T-helper 17 cell (primary cell): ENCODE measurements around the gene RAB18. TPM values are rescaled to one million over a fixed set of nuclear protein-coding genes. Genes with fewer than 3 reads are reported as not detected.
"Not testable (repeated sequence)": the region's sequence is repeated elsewhere in the genome, so short reads cannot be mapped to it uniquely, and the experiment has no call there.

Experiments used
- ATAC-seq: fragments of 150-1000 bp; cut with Tn5 transposase; 2 replicates; pipeline ENCODE4 v1.10.0; 2021; ENCODE audit warnings: mild to moderate bottlenecking, moderate library complexity
- DNase-seq, 3 donors: peaks; one replicate each; pipeline versions ENCODE4 v3.0.0 to v3.0.0-alpha.2; 2020 to 2021
- H3K9me3 ChIP-seq: one replicate; pipeline ENCODE4 v1.7.0; 2013; ENCODE audit warnings: low read length, mild to moderate bottlenecking; ENCODE audit not compliant: control insufficient read depth, poor library complexity, severe bottlenecking
- H3K27ac Mint-ChIP-seq: one replicate; pipeline ENCODE4 v1.8.0; 2022; ENCODE audit warnings: mild to moderate bottlenecking, moderate library complexity, mixed read lengths
- H3K27me3 Mint-ChIP-seq: one replicate; pipeline ENCODE4 v1.8.0; 2022; ENCODE audit warnings: mixed read lengths
- H3K36me3 Mint-ChIP-seq: one replicate; pipeline ENCODE4 v1.8.0; 2022; ENCODE audit warnings: low read depth, mixed read lengths
- H3K4me1 Mint-ChIP-seq: one replicate; pipeline ENCODE4 v1.8.0; 2022; ENCODE audit warnings: mild to moderate bottlenecking, mixed read lengths
- H3K4me3 Mint-ChIP-seq: one replicate; pipeline ENCODE4 v1.8.0; 2022; ENCODE audit warnings: mild to moderate bottlenecking, moderate library complexity, mixed read lengths
- total RNA-seq, 4 donors: library from RNA in 2 of 4; stranded (reverse) in 2 of 4; gene quantifications; one replicate each; pipeline ENCODE4 v1.2.3 and lab custom pipeline; 2022 to 2026

The RAB18 gene
- total RNA-seq (100 to 1,000 TPM; 101 to 112 TPM), total RNA-seq (lab: John Stamatoyannopoulos, UW) (73.9 to 91.0 reads per million in 2 donors)

- H3K27me3 Mint-ChIP-seq, result no peaks in the 10 kb centered on the region
- peak; percentile 95 for ATAC-seq
- peak within 1 kb of the TSS; percentile 98 for H3K4me3 Mint-ChIP-seq
- peaks cover 2% of the 10 kb centered on the region for H3K36me3 Mint-ChIP-seq
- peak within 1 kb of the TSS; percentile 97 for H3K27ac Mint-ChIP-seq
- no peaks in the 10 kb centered on the region for H3K9me3 ChIP-seq
- H3K4me1 Mint-ChIP-seq, result peaks cover 40% of the 10 kb centered on the region
- DNase-seq, result peak; percentile 95 to 99 (median 96)
These were observed at the start of gene RAB18 for GRCh38 chr10:27504007-27504807. Gene RAB18, plus strand, starts transcription at chr10:27504304. Its CDS starts 66 bp downstream, at chr10:27504370.

DNA sequence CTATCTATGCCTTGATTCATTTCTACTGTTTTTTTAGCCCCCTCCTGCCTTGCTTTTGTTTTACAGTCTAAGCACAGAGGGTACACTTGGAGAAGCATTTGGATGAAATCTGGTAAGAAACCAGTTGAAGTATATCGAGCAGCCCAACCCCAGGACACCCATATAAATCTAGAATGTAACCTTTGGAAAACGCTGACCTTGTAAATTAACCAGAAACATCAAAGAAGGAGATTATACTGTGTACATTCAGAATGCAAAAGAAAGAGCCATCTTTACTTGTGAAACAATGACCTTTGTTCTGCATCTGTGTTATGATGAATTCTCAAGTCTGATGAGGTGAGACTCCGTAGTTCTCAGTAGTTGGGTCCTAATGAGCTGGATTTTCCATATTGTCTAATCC lies 49.3 kb upstream of the RAB18 start:
- DNase-seq, result no peak

DNA sequence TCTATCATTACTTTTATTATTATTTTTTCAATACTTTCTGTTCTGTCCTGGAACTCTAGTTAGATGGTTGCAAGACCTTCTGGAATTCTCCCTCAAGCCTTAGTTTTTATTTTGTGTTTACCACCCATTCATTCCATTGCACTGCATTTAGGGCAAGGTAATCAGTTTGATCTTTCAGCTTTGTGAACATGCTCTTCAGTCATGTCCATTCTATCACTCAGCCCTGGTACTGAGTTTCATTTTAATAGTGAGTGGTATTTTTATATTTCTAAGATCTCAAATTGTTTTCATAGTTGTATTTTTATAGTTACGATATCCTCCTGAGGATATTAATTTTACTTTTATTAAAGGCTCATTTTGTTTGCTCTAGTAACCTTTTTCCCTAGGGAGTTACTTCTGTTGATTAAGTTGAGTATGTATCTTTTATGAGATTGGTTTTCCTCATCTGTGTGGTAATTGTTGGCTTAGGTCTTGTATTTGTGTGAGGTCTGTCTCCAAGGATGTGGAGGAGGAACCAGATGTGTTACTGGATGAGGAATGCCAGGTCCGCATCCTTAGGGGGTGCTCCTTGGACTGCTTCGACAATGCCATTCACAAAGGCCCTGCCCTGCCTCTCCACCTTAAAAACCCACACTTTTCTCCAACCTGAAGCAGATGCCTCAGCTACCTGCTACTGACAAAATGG lies 46.7 kb upstream of the RAB18 start:
- Mint-ChIP-seq H3K4me1 (peaks cover 4% of the 10 kb centered on the region), H3K27me3 (no peaks in the 10 kb centered on the region), H3K4me3 (no peak overlapping the region), H3K27ac (no peak overlapping the region), H3K36me3 (peaks cover 3% of the 10 kb centered on the region)
- ATAC-seq (no peak), DNase-seq (no peak)
- H3K9me3 ChIP-seq, result no peaks in the 10 kb centered on the region

More for the DNA sequence above, 49.3 kb upstream of the RAB18 start:
- Mint-ChIP-seq H3K27me3 (no peaks in the 10 kb centered on the region), H3K4me3 (no peak overlapping the region), H3K36me3 (peaks cover 3% of the 10 kb centered on the region), H3K4me1 (peaks cover 4% of the 10 kb centered on the region), H3K27ac (no peak overlapping the region)
- no peak for ATAC-seq
- no peaks in the 10 kb centered on the region for H3K9me3 ChIP-seq

- Mint-ChIP-seq H3K36me3 (peaks cover 3% of the 10 kb centered on the region), H3K27me3 (no peaks in the 10 kb centered on the region), H3K4me1 (peaks cover 4% of the 10 kb centered on the region), H3K27ac (no peak overlapping the region), H3K4me3 (no peak overlapping the region)
- DNase-seq, result no peak
- ATAC-seq, result no peak
- H3K9me3 ChIP-seq, result no peaks in the 10 kb centered on the region
These were observed 46.1 kb upstream of the RAB18 start for GRCh38 chr10:27457966-27458365.

- H3K4me1 Mint-ChIP-seq, result peaks cover 32% of the 10 kb centered on the region
- ATAC-seq, result no peak
- H3K27me3 Mint-ChIP-seq, result no peaks in the 10 kb centered on the region
- H3K4me3 Mint-ChIP-seq, result no peak overlapping the region
- H3K9me3 ChIP-seq, result no peaks in the 10 kb centered on the region
- H3K36me3 Mint-ChIP-seq, result peaks cover 3% of the 10 kb centered on the region
- no peak overlapping the region for H3K27ac Mint-ChIP-seq
- DNase-seq, result no peak
These were observed 42.8 kb upstream of the RAB18 start for GRCh38 chr10:27461312-27461711.

GRCh38 chr10:27463961-27464360 lies 40.1 kb upstream of the RAB18 start:
- peaks cover 30% of the 10 kb centered on the region for H3K4me1 Mint-ChIP-seq
- no peaks in the 10 kb centered on the region for H3K36me3 Mint-ChIP-seq
- no peaks in the 10 kb centered on the region for H3K27me3 Mint-ChIP-seq
- H3K27ac Mint-ChIP-seq, result peak overlapping the region; percentile 92
- H3K9me3 ChIP-seq, result no peaks in the 10 kb centered on the region
- ATAC-seq (no peak), DNase-seq (no peak)
- H3K4me3 Mint-ChIP-seq, result no peak overlapping the region

GRCh38 chr10:27464993-27465392 lies 39.1 kb upstream of the RAB18 start:
- ATAC-seq (peak; percentile 93), DNase-seq (no peak)
- H3K27ac Mint-ChIP-seq, result peak overlapping the region; percentile 92
- H3K4me3 Mint-ChIP-seq, result peak overlapping the region; percentile 66
- no peaks in the 10 kb centered on the region for H3K36me3 Mint-ChIP-seq
- peaks cover 30% of the 10 kb centered on the region for H3K4me1 Mint-ChIP-seq
- no peaks in the 10 kb centered on the region for H3K27me3 Mint-ChIP-seq
- no peaks in the 10 kb centered on the region for H3K9me3 ChIP-seq

DNA sequence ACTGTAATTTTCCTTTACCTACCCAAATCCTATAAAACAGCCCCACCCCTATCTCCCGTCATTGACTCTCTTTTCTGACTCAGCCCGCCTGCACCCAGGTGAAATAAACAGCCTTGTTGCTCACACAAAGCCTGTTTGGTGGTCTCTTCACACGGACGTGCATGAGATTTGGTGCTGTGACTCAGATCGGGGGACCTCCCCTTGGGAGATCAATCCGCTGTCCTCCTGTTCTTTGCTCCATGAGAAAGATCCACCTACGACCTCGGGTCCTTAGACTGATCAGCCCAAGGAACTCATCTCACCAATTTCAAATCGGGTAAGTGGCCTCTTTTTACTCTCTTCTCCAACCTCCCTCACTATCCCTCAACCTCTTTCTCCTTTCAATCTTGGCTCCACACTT lies 38.5 kb upstream of the RAB18 start:
- not testable (repeated sequence) for H3K27me3 Mint-ChIP-seq, H3K36me3 Mint-ChIP-seq, DNase-seq, ATAC-seq, H3K9me3 ChIP-seq
- Mint-ChIP-seq H3K4me1 (peaks cover 30% of the 10 kb centered on the region), H3K4me3 (peak overlapping the region; percentile 66), H3K27ac (peak overlapping the region; percentile 92)

GRCh38 chr10:27470885-27471284 lies 33.2 kb upstream of the RAB18 start:
- H3K4me3 Mint-ChIP-seq, result no peak overlapping the region
- H3K27ac Mint-ChIP-seq, result no peak overlapping the region
- H3K27me3 Mint-ChIP-seq, result peaks cover 7% of the 10 kb centered on the region
- H3K4me1 Mint-ChIP-seq, result peaks cover 6% of the 10 kb centered on the region
- peaks cover 3% of the 10 kb centered on the region for H3K36me3 Mint-ChIP-seq
- H3K9me3 ChIP-seq, result no peaks in the 10 kb centered on the region
- ATAC-seq (no peak), DNase-seq (no peak)

DNA sequence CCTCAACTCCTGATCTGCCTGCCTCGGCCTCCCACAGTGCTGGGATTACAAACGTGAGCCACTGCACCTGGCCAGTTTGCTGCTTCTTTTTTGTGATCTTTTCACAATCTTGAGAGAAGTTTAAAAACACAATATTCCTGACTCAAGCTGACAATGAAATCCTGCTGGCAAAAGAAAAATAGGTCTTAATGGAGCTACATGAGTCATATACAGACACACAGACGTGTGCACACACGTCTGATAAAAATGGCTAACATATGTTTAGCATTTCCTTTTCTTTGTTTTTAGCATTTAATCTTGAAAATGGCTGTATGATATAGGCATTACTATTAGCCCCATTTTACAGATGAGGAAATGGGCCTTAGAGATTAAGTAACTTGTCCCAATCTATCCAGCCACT lies 29.4 kb upstream of the RAB18 start:
- Mint-ChIP-seq H3K27me3 (peaks cover 7% of the 10 kb centered on the region), H3K27ac (no peak overlapping the region), H3K4me3 (no peak overlapping the region), H3K4me1 (no peaks in the 10 kb centered on the region), H3K36me3 (peaks cover 3% of the 10 kb centered on the region)
- ATAC-seq (no peak), DNase-seq (no peak)
- no peaks in the 10 kb centered on the region for H3K9me3 ChIP-seq

- no peaks in the 10 kb centered on the region for H3K9me3 ChIP-seq
- DNase-seq, result no peak
- H3K4me3 Mint-ChIP-seq, result no peak overlapping the region
- peaks cover 3% of the 10 kb centered on the region for H3K4me1 Mint-ChIP-seq
- no peak for ATAC-seq
- no peaks in the 10 kb centered on the region for H3K36me3 Mint-ChIP-seq
- H3K27me3 Mint-ChIP-seq, result peaks cover 7% of the 10 kb centered on the region
- H3K27ac Mint-ChIP-seq, result no peak overlapping the region
These were observed 25.1 kb upstream of the RAB18 start for GRCh38 chr10:27479016-27479415.

- peaks cover 5% of the 10 kb centered on the region for H3K4me1 Mint-ChIP-seq
- ATAC-seq, result no peak
- no peaks in the 10 kb centered on the region for H3K9me3 ChIP-seq
- H3K36me3 Mint-ChIP-seq, result peaks cover 2% of the 10 kb centered on the region
- no peak overlapping the region for H3K4me3 Mint-ChIP-seq
- H3K27ac Mint-ChIP-seq, result no peak overlapping the region
- DNase-seq, result no peak
- peaks cover 11% of the 10 kb centered on the region for H3K27me3 Mint-ChIP-seq
These were observed 22.6 kb upstream of the RAB18 start for GRCh38 chr10:27481486-27481885.

DNA sequence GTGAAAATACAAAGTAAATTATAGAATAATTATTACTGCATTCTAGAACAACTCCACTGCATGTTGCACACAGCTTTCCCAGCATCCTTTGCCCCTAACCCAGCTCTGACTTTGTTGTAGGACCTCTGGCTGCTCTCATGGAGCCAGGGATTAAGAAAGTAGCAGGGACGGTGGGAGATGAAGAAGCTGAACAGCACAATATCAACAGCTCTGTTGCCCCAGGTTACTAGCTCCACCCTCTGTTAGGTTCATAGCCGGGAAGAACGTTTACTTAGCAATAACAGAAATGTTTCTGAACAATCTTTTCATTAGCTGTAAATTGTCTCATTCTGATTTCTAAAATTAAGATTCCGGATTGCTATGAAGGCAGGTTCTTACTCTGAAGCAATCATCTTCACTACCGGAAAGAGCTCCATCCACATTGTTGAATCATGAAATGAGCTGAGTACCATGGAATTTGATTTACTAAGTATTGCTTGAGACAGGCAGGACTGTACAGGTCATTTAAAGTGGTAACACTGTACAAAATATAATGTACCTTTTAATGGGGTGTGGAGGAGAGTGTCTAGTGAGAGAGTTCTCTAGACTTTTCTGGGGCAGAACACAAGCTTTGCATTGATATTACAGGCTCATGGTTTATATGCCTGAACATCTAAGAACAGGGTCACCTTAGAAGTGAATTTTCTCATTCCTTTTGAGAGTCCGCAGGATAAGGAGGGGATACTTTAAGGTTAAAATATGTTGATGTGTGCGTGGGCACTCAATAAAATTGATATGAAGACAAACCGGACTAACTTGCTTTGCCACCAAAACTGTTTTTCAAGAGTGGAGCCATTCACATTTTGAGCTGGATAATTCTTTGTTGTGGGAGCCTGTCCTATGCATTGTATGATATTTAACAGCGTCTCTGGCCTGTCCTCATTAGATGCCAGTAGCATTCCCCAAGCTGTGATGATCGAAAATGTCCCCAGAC lies 20.8 kb upstream of the RAB18 start:
- DNase-seq (no peak), ATAC-seq (no peak)
- H3K36me3 Mint-ChIP-seq, result peaks cover 2% of the 10 kb centered on the region
- H3K4me3 Mint-ChIP-seq, result no peak overlapping the region
- H3K9me3 ChIP-seq, result no peaks in the 10 kb centered on the region
- H3K27ac Mint-ChIP-seq, result no peak overlapping the region
- H3K4me1 Mint-ChIP-seq, result peaks cover 5% of the 10 kb centered on the region
- H3K27me3 Mint-ChIP-seq, result peaks cover 21% of the 10 kb centered on the region
